ENCODE results near the gene SCN2B. TPM values are rescaled to one million over a fixed set of nuclear protein-coding genes. Genes with fewer than 3 reads are reported as not detected.
"Not testable (repeated sequence)": the region's sequence is repeated elsewhere in the genome, so short reads cannot be mapped to it uniquely, and the experiment has no call there.

Gene SCN2B
- total RNA-seq, 1 experiment from 2014 or later: 0.20 TPM

DNA sequence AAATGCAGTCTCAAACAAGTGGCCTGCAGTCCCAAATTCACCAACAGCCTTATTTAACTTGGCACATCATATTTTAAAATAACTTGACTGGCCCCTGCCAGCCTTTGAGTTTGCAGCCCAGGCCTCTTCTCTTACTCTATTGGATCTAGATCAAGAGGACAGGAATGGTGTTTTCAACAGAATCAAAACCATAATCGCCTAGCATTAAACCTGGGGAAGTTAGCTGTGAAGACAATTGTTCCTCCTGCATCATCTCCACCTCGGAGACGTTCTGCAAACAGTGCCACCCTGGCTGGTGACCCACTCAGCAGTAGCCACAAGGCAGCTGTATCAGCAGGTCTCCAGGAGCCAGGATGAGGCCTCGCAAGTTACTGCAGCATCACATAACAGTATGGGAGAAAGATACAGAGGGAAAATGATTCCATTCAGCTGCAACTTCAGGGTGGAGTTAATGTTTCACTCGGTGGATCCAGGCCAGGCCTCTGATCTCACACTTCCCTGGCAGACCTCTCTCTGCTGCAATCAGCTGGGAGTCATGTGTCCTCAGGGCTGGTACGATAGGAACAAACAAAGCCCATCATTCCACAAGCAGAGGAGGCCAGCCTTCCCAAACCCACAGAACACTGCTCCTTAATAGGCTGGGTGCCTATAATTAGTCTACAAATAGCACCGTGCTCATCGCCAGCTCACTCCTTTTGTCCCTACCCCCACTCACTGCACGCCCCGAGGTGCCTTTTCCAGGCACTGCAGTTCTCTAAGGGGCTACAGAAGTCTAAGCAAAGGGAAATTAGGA is 18.6 kb upstream of the SCN2B start:
- Mint-ChIP-seq H3K4me3 (no peak overlapping the region), H3K4me1 (peaks cover 38% of the 10 kb centered on the region), H3K27me3 (ENCODE audit: low read depth) (peaks cover 11% of the 10 kb centered on the region), H3K36me3 (peaks cover 8% of the 10 kb centered on the region), H3K27ac (no peak overlapping the region), H3K9me3 (peaks cover 27% of the 10 kb centered on the region)
- POLR2A ChIA-PET: no interaction called here
- ATAC-seq (no peak), DNase-seq (ENCODE audit: low spot score) (no peak)
- TF ChIP-seq NR1H2 (CRISPR knock-in tag; IDR thresholded peaks at IDR 0.05): no peak
- peak; percentile 93 for TF ChIP-seq GABPB1 (CRISPR knock-in tag; IDR thresholded peaks at IDR 0.05)
- no peak for TF ChIP-seq NR2C2 (CRISPR knock-in tag; IDR thresholded peaks at IDR 0.05)
- TF ChIP-seq, protein P1, sequence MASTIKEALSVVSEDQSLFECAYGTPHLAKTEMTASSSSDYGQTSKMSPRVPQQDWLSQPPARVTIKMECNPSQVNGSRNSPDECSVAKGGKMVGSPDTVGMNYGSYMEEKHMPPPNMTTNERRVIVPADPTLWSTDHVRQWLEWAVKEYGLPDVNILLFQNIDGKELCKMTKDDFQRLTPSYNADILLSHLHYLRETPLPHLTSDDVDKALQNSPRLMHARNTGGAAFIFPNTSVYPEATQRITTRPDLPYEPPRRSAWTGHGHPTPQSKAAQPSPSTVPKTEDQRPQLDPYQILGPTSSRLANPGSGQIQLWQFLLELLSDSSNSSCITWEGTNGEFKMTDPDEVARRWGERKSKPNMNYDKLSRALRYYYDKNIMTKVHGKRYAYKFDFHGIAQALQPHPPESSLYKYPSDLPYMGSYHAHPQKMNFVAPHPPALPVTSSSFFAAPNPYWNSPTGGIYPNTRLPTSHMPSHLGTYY (CRISPR knock-in tag; IDR thresholded peaks at IDR 0.05): no peak
- no peak for TF ChIP-seq FOXP1 (CRISPR knock-in tag; IDR thresholded peaks at IDR 0.05; ENCODE audit: borderline replicate concordance)
- TF ChIP-seq ZNF219 (CRISPR knock-in tag; IDR thresholded peaks at IDR 0.05; ENCODE audit: borderline replicate concordance): no peak
- CTCF ChIA-PET: interaction anchor here (1.8 kb wide), 1 partner anchor 23 kb away, joined by 8 read pairs; no protein-coding TSS in a partner anchor

DNA sequence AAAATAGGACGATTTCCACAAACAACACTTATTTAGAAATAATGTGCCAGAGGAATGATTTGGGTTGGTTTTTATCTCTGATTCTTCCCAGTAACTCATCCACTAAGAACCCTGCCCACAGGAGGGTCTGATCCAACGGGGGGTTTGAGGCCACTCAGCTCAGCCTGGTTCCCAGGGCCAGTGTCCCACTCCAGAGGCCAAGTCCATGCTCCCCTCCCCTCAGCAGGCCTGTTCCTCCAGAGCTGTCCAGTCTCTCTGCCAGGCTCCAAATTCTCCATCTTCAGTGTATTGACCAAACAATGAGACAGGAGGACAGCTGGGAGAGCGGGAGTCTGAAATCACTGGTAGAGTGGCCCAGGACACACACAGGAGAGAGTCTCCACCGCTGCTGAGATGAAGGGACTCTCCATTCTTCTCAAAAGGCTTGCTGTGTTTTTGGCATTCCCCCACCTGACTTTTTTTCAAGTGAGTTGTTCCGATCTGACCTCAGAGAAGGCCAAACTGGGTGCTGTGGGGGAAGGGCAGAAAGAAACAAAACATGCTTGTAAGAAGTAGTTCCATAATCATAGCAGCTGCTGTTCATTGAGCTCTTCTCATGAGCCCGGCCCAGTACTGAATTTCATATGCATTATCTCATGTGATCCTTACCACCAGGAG is 17.6 kb upstream of the SCN2B start:
- CTCF ChIA-PET: interaction anchor here (1.8 kb wide), 1 partner anchor 22 kb away, joined by 8 read pairs; no protein-coding TSS in a partner anchor

DNA sequence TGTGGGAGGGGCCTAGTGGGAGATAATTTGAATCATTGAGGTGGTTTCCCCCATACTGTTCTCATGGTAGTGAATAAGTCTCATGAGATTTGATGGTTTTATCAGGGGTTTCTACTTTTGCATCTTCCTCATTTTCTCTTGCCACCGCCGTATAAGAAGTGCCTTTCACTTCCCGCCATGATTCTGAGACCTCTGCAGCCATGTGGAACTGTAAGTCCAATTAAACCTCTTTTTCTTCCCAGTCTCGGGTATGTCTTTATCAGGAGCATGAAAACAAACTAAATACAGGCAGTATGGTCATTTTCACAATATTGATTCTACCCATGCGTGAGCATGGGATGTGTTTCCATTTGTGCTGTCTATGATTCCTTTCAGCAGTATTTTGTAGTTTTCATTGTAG is 16.4 kb upstream of the SCN2B start:
- ATAC-seq; H3K4me3 Mint-ChIP-seq; H3K27ac Mint-ChIP-seq; H3K36me3 Mint-ChIP-seq; DNase-seq (ENCODE audit: low spot score); POLR2A ChIA-PET; CTCF ChIA-PET: not testable (repeated sequence)
- peaks cover 11% of the 10 kb centered on the region for H3K27me3 Mint-ChIP-seq (ENCODE audit: low read depth)
- peaks cover 29% of the 10 kb centered on the region for H3K9me3 Mint-ChIP-seq
- H3K4me1 Mint-ChIP-seq: peaks cover 29% of the 10 kb centered on the region

More for the DNA sequence above, 17.6 kb upstream of the SCN2B start:
- Mint-ChIP-seq H3K9me3 (peaks cover 29% of the 10 kb centered on the region), H3K4me3 (no peak overlapping the region), H3K4me1 (peaks cover 38% of the 10 kb centered on the region), H3K27me3 (ENCODE audit: low read depth) (peaks cover 11% of the 10 kb centered on the region), H3K36me3 (peaks cover 8% of the 10 kb centered on the region), H3K27ac (no peak overlapping the region)
- ATAC-seq (no peak), DNase-seq (ENCODE audit: low spot score) (no peak)
- POLR2A ChIA-PET: no interaction called here
- TF ChIP-seq MYBL2 (CRISPR knock-in tag; IDR thresholded peaks at IDR 0.05) (no peak), RELA (CRISPR knock-in tag; IDR thresholded peaks at IDR 0.05; ENCODE audit: borderline replicate concordance) (no peak)

DNA sequence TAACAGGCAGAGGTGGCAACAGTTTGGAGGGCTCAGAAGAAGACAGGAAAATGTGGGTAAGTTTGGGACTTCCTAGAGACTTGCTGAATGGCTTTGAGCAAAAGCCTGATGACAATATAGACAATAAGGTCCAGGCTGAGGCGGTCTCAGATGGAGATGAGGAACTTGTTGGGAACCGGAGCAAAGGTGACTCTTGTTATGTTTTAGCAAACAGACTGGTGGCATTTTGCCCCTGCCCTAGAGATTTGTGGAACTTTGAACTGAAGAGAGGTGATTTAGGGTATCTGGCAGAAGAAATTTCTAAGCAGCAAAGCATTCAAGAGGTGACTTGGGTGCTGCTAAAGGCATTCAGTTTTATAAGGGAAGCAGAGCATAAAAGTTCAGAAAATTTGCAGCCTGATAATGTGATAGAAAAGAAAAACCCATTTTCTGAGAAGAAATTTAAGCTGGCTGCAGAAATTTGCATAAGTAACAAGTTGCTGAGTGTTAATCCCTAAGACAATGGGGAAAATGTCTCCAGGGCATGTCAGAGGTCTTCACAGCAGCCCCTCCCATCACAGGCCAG is 14.6 kb upstream of the SCN2B start:
- H3K36me3 Mint-ChIP-seq; H3K27ac Mint-ChIP-seq; POLR2A ChIA-PET; H3K4me3 Mint-ChIP-seq; DNase-seq (ENCODE audit: low spot score); ATAC-seq: not testable (repeated sequence)
- Mint-ChIP-seq H3K4me1 (peaks cover 15% of the 10 kb centered on the region), H3K27me3 (ENCODE audit: low read depth) (peaks cover 15% of the 10 kb centered on the region), H3K9me3 (peaks cover 29% of the 10 kb centered on the region)
- CTCF ChIA-PET: interaction anchor here (1.5 kb wide), 1 partner anchor 11 kb away, joined by 4 read pairs; no protein-coding TSS in a partner anchor

DNA sequence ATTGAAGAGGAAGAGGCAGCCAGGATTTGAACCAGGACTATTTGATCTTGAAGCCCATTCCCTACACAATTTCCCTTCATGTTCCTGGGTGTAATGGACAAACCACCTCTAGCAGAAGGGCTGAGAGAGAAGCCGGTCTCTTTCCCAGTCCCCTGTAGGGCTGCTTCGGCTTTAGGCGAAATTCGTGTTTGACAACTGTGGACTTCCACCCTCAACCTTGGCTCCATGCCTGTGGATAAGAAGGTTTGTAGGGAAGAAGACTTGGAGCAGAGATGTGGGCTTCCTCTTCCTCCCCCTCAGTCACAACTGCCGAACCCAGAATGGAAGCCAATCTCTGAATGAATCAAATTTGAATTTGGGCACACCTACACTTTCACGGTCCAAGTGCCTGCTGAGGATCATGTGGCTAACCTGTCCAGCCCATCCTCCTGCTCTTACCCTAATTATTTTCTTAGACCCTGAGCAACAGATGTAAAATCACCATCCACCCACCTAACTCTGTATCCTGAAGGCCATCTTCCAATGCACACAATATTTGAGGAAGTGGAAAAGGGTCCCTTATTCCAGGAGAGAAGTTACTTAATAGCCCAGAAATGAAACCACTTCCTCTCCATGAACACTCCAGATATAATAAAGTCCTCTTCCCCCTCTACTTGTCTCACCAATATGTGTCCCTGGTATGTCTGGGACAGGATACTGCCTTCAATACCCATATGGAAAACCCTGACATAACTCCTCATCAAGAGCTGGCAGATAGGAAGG is 10.1 kb upstream of the SCN2B start:
- no peak overlapping the region for H3K27ac Mint-ChIP-seq
- POLR2A ChIA-PET: no interaction called here
- H3K4me3 Mint-ChIP-seq: no peak overlapping the region
- CTCF ChIA-PET: interaction anchor here (1.6 kb wide), 1 partner anchor 12 kb away, joined by 7 read pairs; no protein-coding TSS in a partner anchor
- peaks cover 15% of the 10 kb centered on the region for H3K9me3 Mint-ChIP-seq
- no peak for DNase-seq (ENCODE audit: low spot score)
- peaks cover 6% of the 10 kb centered on the region for H3K4me1 Mint-ChIP-seq
- H3K27me3 Mint-ChIP-seq (ENCODE audit: low read depth): peaks cover 14% of the 10 kb centered on the region
- H3K36me3 Mint-ChIP-seq: peaks cover 7% of the 10 kb centered on the region
- ATAC-seq: no peak
- TF ChIP-seq, protein P1 (CRISPR knock-in tag; IDR thresholded peaks at IDR 0.05): no peak
- TF ChIP-seq GABPB1 (CRISPR knock-in tag; IDR thresholded peaks at IDR 0.05): no peak
- TF ChIP-seq, protein P2, sequence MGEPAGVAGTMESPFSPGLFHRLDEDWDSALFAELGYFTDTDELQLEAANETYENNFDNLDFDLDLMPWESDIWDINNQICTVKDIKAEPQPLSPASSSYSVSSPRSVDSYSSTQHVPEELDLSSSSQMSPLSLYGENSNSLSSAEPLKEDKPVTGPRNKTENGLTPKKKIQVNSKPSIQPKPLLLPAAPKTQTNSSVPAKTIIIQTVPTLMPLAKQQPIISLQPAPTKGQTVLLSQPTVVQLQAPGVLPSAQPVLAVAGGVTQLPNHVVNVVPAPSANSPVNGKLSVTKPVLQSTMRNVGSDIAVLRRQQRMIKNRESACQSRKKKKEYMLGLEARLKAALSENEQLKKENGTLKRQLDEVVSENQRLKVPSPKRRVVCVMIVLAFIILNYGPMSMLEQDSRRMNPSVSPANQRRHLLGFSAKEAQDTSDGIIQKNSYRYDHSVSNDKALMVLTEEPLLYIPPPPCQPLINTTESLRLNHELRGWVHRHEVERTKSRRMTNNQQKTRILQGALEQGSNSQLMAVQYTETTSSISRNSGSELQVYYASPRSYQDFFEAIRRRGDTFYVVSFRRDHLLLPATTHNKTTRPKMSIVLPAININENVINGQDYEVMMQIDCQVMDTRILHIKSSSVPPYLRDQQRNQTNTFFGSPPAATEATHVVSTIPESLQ (CRISPR knock-in tag; IDR thresholded peaks at IDR 0.05): no peak
- TF ChIP-seq, protein P3, sequence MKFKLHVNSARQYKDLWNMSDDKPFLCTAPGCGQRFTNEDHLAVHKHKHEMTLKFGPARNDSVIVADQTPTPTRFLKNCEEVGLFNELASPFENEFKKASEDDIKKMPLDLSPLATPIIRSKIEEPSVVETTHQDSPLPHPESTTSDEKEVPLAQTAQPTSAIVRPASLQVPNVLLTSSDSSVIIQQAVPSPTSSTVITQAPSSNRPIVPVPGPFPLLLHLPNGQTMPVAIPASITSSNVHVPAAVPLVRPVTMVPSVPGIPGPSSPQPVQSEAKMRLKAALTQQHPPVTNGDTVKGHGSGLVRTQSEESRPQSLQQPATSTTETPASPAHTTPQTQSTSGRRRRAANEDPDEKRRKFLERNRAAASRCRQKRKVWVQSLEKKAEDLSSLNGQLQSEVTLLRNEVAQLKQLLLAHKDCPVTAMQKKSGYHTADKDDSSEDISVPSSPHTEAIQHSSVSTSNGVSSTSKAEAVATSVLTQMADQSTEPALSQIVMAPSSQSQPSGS (CRISPR knock-in tag; IDR thresholded peaks at IDR 0.05; ENCODE audit: borderline replicate concordance, low read depth): no peak
- TF ChIP-seq NFYB (CRISPR knock-in tag; conservative IDR thresholded peaks at IDR 0.05; ENCODE audit: low read depth): no peak
- no peak for TF ChIP-seq ZNF317 (CRISPR knock-in tag; IDR thresholded peaks at IDR 0.05; ENCODE audit: borderline replicate concordance, low read depth)
- TF ChIP-seq, protein P4, sequence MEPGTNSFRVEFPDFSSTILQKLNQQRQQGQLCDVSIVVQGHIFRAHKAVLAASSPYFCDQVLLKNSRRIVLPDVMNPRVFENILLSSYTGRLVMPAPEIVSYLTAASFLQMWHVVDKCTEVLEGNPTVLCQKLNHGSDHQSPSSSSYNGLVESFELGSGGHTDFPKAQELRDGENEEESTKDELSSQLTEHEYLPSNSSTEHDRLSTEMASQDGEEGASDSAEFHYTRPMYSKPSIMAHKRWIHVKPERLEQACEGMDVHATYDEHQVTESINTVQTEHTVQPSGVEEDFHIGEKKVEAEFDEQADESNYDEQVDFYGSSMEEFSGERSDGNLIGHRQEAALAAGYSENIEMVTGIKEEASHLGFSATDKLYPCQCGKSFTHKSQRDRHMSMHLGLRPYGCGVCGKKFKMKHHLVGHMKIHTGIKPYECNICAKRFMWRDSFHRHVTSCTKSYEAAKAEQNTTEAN (CRISPR knock-in tag; IDR thresholded peaks at IDR 0.05): no peak

Measured in WTC11 (cell line).